HG03342 (cell line): Measurements from ENCODE around the gene ENPP6.
"Not testable (repeated sequence)": the region's sequence is repeated elsewhere in the genome, so short reads cannot be mapped to it uniquely, and the experiment has no call there.

Source experiments
- ATAC-seq: cut with Tn5 transposase; IDR thresholded peaks from one replicate; pipeline ENCODE4 v1.9.1; 2021; ENCODE audit warnings: mild to moderate bottlenecking, moderate library complexity; ENCODE audit not compliant: unreplicated experiment

ENPP6 gene

DNA sequence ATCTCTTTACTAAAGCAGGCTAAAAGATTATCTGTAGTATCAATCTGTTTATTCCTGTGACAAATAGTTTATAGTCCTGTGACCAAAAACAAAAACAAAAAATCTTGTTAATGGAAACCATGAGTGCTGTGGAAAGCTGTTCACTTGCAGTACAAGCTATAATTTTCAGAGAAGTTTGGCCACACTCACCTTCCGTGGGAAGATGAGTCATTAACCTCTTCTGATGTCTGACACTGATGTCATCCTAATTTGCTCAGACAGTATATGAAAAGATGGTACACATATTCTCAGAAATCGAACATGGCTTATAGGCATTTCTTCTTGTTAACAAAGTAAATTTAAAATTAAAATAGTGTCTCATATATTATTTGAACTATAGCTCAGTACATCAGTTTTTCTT, 19.9 kb upstream of the ENPP6 start:
- ATAC-seq, result no peak

DNA sequence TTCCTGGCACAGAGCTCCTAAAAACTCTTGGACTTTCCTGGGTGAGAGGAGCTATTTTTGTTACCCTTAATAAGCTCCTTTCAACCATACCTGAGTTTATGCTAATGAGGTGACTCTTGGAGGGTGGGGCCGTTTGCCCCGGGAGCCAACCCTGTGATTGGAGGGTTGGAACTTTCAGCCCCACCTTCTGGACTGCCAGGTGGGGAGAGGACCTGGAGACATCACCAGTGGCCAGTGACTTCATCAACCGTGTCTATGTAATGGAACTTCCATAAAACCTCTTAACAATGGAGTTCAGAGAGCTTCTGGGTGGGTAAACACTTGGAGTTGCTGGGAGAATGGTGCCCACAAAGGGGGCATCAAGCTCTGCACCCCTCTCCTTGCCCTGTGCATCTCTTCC, 17.9 kb upstream of the ENPP6 start:
- ATAC-seq, result no peak

- ATAC-seq, result no peak
Measured at GRCh38 chr4:184234155-184234554, 16.5 kb upstream of the ENPP6 start.

DNA sequence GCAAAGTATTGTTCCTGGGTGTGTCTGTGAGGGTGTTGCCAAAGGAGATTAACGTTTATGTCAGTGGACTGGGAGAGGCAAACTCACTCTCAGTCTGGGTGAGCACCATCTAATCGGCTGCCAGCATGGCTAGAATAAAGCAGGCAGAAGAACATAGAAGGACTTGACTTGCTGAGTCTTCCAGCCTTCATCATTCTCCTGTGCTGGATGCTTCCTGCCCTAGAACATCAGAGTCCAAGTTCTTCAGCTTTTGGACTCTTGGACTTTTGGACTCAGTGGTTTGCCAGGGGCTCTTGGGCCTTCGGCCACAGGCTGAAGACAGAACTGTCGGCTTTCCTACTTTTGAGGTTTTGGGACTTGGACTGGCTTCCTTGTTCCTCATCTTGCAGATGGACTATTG, 15.3 kb upstream of the ENPP6 start:
- ATAC-seq, result no peak

DNA sequence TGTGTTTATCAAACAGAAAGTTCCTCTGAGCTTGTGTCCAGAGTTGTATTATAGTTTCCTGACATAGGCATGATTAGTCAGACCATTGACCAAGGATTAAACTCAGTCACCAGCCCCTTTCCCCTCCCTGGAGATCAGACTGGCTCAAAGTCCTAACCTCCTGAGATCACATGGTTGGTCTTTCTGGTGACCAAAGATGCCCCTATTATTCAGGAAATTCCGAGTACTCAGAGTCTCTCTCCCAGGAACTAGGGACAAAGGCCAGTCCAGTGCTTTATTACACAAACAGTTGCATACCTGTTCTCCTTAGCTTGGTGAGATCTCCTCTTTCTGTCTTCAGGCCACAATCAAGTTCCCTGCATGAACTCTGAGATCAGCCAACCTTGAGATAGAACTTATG, 14.5 kb upstream of the ENPP6 start:
- ATAC-seq, result no peak

- ATAC-seq, result no peak
Measured at GRCh38 chr4:184231573-184231972, 13.9 kb upstream of the ENPP6 start.

DNA sequence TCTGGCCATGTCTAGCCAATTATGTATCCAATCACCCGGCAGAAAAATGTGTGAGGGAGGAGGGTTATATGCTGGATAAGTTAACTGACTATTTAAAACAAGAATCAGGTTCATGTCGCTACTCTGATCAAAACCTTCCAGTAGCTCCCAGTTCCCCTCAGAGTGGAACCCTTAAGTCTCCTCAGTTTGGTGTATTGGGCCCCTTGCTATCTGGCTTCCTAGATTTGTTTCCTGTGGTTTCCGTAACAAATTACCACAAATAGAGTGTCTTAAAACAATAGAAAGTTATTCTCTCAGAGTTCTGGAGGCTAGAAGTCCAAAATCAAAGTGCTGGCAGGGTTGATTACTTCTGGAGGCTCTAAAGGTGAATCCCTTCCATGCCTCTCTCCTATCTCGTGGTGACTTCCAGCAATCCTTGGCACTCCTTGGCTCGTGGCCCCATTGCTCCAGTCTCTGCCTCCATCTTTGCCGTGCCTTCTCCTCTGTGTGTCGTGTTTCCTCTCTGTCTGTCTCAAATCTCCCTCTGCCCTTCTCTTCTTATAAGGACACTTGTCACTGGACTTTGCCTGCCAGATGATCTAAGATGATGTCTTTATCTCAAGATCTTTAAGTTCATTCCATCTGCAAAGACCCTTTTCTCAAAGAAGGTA, 10.5 kb upstream of the ENPP6 start:
- ATAC-seq, result no peak

GRCh38 chr4:184216515-184216914, 1.2 kb downstream of the ENPP6 start:
- ATAC-seq, result no peak

GRCh38 chr4:184215709-184216328, 1.9 kb downstream of the ENPP6 start:
- no peak for ATAC-seq

- ATAC-seq, result no peak
Measured at GRCh38 chr4:184214931-184215330, 2.7 kb downstream of the ENPP6 start.

GRCh38 chr4:184207734-184208607, 9.7 kb downstream of the ENPP6 start:
- not testable (repeated sequence) for ATAC-seq

DNA sequence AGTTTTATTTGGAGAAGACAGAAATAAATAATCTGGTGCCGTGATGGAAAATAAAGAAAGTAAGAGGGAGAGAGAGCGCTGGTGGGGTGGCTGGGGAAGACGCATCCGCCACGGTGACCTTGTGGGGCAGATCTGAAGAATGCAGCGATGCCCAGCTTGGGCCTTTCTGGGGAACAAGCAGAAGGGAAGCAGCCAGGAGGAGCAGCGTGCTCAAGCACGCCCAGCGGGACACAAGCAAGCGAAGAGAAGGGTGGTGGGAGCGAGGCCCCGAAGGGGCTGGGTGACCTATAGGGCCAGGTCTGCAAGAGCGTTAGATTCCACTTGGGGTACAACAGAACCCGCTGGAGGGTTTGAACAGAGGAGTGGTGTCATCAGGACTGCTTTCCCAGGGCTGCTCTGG, 12.4 kb downstream of the ENPP6 start:
- no peak for ATAC-seq

DNA sequence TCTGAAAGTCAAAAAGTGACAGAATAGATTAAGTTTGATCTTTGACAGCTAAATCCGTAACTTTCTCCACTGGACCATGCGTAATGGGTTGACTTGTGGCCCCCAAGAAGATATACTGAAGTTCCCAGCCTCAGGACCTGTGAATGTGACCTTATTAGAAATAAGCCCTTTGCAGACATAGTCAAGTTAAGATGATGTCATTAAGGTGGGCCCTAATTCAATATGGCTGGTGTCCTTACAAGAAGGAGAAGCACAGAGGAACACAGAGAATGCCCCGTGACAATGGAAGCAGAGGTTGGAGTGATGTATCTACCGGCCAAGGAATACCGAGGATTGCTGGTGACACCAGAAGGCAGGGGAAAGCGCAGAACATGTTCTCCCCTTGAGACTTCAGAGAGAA, 14.4 kb downstream of the ENPP6 start:
- ATAC-seq, result no peak

GRCh38 chr4:184201179-184201578, 16.5 kb downstream of the ENPP6 start:
- ATAC-seq, result no peak

DNA sequence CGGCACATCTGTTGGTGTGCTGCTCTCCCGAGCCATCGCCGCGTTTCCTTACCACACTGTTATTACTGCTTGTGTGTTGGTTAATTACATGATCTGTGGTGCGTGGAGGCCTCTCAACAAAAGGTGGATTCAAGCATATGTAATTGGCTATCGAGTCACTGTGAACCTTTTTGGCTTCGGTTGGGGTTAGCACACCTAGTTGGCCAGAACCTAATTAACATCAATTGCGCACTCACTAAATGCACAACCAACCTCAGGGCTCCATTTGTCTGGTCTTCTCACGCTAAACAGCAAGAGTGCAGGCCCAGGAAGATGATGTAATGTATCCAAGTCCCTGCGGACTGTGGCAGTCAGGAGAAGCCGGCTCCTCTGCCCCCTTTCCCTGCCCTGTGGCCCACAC, 17.4 kb downstream of the ENPP6 start:
- ATAC-seq, result no peak

GRCh38 chr4:184199780-184200179, 17.9 kb downstream of the ENPP6 start:
- no peak for ATAC-seq

- ATAC-seq, result no peak
Measured at GRCh38 chr4:184198190-184198589, 19.5 kb downstream of the ENPP6 start.

GRCh38 chr4:184197536-184198082, 20.1 kb downstream of the ENPP6 start:
- no peak for ATAC-seq

- ATAC-seq, result no peak
Measured at GRCh38 chr4:184196730-184197385, 20.8 kb downstream of the ENPP6 start.

DNA sequence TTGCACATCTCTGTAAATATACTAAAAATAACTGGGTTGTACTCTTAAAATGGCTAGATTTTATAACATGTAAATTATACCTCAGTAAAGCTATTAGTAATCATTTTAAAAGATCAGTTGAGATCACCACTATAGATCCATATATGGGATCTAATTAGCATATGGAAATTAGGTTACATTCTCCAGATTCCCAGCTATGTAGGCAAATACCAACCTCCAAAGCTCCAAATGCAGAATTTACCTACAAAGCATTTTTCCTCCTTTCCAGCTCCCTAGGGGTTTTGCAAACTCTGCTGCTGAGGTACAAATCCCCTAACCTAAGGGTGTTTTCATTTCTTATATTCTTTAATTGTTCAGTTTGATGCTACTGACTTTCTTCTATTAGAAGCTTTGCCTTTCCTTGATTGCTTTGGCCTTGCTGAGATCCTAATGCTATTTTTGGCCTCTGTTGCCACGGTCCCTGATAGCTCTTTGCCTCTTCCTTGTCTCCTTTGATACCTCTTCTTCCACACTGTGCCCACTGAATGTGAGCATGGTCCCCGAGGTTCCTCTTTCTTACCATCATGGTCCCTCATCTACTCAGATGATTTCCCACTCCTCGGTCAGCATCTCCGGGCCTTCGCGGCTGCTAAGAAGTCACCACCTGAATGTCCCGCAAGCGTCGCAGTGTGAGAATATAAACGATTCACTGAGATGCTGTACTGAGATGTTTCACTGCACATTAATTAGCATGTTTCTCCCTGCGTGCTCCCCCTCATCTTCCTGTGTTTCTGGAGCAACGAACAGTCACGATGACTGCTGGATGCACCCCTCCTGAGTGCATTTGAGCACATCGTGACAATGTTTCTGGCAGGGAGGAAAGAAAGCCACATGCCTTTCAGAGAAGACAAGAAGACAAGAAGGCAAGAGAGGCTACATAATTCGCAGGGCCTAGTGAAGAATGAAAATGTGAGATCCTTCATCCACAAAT, 23.8 kb downstream of the ENPP6 start:
- ATAC-seq, result no peak
